ENCODE measurements around the gene WBP1.

The WBP1 gene

GRCh38 chr2:74430502-74430901 lies 27.7 kb upstream of the WBP1 start:
- TF ChIP-seq TEAD4 (IDR thresholded peaks at IDR 0.05) (no peak), YY1 (IDR thresholded peaks at IDR 0.05; ENCODE audit: low read depth) (no peak), TAF1 (IDR thresholded peaks at IDR 0.05; ENCODE audit: low read depth) (no peak), FOXM1 (IDR thresholded peaks at IDR 0.05; ENCODE audit: borderline replicate concordance, low read depth) (no peak), EGR1 (IDR thresholded peaks at IDR 0.05) (no peak), RAD21 (IDR thresholded peaks at IDR 0.05; ENCODE audit: low read depth) (no peak), CEBPB (IDR thresholded peaks at IDR 0.05) (no peak)
- TF ChIP-seq, protein P1, sequence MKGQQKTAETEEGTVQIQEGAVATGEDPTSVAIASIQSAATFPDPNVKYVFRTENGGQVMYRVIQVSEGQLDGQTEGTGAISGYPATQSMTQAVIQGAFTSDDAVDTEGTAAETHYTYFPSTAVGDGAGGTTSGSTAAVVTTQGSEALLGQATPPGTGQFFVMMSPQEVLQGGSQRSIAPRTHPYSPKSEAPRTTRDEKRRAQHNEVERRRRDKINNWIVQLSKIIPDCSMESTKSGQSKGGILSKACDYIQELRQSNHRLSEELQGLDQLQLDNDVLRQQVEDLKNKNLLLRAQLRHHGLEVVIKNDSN (IDR thresholded peaks at IDR 0.05) = no peak

GRCh38 chr2:74436111-74436805 lies 22.0 kb upstream of the WBP1 start:
- TF ChIP-seq FOXM1 (IDR thresholded peaks at IDR 0.05; ENCODE audit: borderline replicate concordance, low read depth) (no peak), REST (IDR thresholded peaks at IDR 0.05; ENCODE audit: low read depth) (no peak), RAD21 (IDR thresholded peaks at IDR 0.05; ENCODE audit: low read depth) (no peak), YY1 (IDR thresholded peaks at IDR 0.05; ENCODE audit: low read depth) (no peak), TAF1 (IDR thresholded peaks at IDR 0.05; ENCODE audit: low read depth) (no peak), CREB1 (IDR thresholded peaks at IDR 0.05; ENCODE audit: low read depth) (no peak), TEAD4 (IDR thresholded peaks at IDR 0.05) (no peak), EP300 (IDR thresholded peaks at IDR 0.05; ENCODE audit: borderline replicate concordance) (no peak), EGR1 (IDR thresholded peaks at IDR 0.05) (no peak), NFIC (IDR thresholded peaks at IDR 0.05) (no peak), ZBTB7A (IDR thresholded peaks at IDR 0.05; ENCODE audit: low read depth) (no peak), MAX (IDR thresholded peaks at IDR 0.05) (no peak), TCF12 (IDR thresholded peaks at IDR 0.05; ENCODE audit: low read depth) (no peak), CEBPB (IDR thresholded peaks at IDR 0.05) (no peak)
- TF ChIP-seq, protein P1 (IDR thresholded peaks at IDR 0.05) = no peak

DNA sequence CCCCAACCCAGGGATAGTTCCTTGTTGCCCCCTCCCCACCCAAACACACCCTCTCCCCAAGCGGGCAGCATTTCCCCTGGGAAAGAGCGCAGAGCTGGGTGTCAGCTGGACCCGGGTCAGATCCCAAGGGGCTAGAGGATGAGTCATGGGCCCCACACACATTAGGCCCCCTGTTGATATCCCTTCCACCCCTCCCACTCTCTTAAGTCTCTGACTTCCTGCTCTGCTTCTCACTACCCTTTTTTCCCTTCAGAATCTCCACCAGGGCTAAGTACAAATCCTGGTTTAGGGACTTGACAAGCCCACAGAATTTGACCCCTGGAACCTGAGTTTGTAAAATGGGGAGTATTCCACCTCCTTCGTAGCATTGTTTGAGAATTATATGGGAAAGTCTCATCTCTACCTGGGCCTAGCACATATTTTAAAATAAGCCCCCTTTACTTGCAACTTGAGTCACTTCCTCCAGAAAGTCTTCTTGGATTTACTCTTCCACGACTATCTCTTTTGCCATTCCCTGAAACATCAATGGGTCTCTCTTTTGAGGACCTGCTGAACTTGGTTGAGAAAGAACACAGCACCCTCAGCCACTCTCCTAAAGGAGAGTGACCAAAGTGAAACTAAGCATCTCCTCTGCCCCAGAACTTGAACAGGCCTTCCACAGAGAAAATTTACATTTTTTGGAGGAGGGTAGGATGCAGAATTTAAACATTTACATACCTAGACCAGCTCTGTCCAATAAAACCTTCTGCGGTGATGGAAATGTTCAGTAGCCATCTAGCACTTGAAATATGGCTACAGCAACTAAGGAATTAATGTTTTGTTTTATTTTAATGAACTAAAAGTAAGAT lies 21.2 kb upstream of the WBP1 start:
- TF ChIP-seq RAD21 (IDR thresholded peaks at IDR 0.05; ENCODE audit: low read depth) (no peak), FOXM1 (IDR thresholded peaks at IDR 0.05; ENCODE audit: borderline replicate concordance, low read depth) (no peak), NFIC (IDR thresholded peaks at IDR 0.05) (no peak), CREB1 (IDR thresholded peaks at IDR 0.05; ENCODE audit: low read depth) (no peak), TCF12 (IDR thresholded peaks at IDR 0.05; ENCODE audit: low read depth) (no peak), REST (IDR thresholded peaks at IDR 0.05; ENCODE audit: low read depth) (no peak), TAF1 (IDR thresholded peaks at IDR 0.05; ENCODE audit: low read depth) (no peak), ZBTB7A (IDR thresholded peaks at IDR 0.05; ENCODE audit: low read depth) (no peak), MAX (IDR thresholded peaks at IDR 0.05) (no peak), TEAD4 (IDR thresholded peaks at IDR 0.05) (no peak), EGR1 (IDR thresholded peaks at IDR 0.05) (no peak)

DNA sequence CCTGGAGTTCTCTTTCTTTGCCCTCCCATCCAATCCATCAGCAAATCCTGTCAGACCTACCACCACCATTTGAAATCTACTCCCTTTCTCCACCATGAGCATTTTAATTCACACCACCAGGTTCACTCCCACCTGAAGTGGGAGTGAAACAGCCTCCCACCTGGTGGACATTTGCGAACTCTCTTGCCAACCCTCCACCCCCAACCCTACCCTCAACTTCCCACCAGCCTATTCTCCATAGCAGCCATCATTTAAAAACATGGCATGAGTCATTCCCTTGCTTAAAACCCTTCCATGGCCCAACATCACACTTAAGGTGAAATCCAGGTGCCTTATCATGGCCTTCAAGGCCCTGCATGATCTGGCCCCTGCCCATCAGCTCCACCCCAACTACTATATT lies 20.0 kb upstream of the WBP1 start:
- TF ChIP-seq CEBPB (IDR thresholded peaks at IDR 0.05) (no peak), NFIC (IDR thresholded peaks at IDR 0.05) (no peak), EGR1 (IDR thresholded peaks at IDR 0.05) (no peak), EP300 (IDR thresholded peaks at IDR 0.05; ENCODE audit: borderline replicate concordance) (no peak), TEAD4 (IDR thresholded peaks at IDR 0.05) (no peak), RAD21 (IDR thresholded peaks at IDR 0.05; ENCODE audit: low read depth) (no peak), FOXM1 (IDR thresholded peaks at IDR 0.05; ENCODE audit: borderline replicate concordance, low read depth) (no peak), ZBTB7A (IDR thresholded peaks at IDR 0.05; ENCODE audit: low read depth) (no peak), TAF1 (IDR thresholded peaks at IDR 0.05; ENCODE audit: low read depth) (no peak), REST (IDR thresholded peaks at IDR 0.05; ENCODE audit: low read depth) (no peak), YY1 (IDR thresholded peaks at IDR 0.05; ENCODE audit: low read depth) (no peak), MAX (IDR thresholded peaks at IDR 0.05) (no peak), CREB1 (IDR thresholded peaks at IDR 0.05; ENCODE audit: low read depth) (no peak), TCF12 (IDR thresholded peaks at IDR 0.05; ENCODE audit: low read depth) (no peak)
- TF ChIP-seq, protein P1 (IDR thresholded peaks at IDR 0.05) = no peak
